Esophagus muscularis mucosa (tissue), 4 donors: Measurements from ENCODE around the gene THBS3. TPM values are rescaled to one million over a fixed set of nuclear protein-coding genes. Genes with fewer than 3 reads are reported as not detected.
"Not testable (repeated sequence)": the region's sequence is repeated elsewhere in the genome, so short reads cannot be mapped to it uniquely, and the experiment has no call there.

ENCODE experiments used
- DNase-seq: peaks from one replicate; pipeline ENCODE4 v3.0.0-alpha.2; 2017; ENCODE audit errors: extremely low spot score
- H3K27ac ChIP-seq, 4 donors: fragments of 200-600 bp; sonication (generic); replicated peaks in 1 of 4; 1 replicate in 3 of 4; 2 replicates in 1 of 4; pipeline ENCODE4 v1.5.1; 2016 to 2019; ENCODE audit warnings: mild to moderate bottlenecking in 1 of 4
- H3K27me3 ChIP-seq, 4 donors: fragments of 200-600 bp; sonication (generic); one replicate each; pipeline versions ENCODE4 v1.5.1 to v1.6.0; 2016 to 2019
- H3K36me3 ChIP-seq, 4 donors: fragments of 200-600 bp; sonication (generic); one replicate each; pipeline ENCODE4 v1.5.1; 2016 to 2019
- H3K4me1 ChIP-seq, 4 donors: fragments of 200-600 bp; sonication (generic); one replicate each; pipeline ENCODE4 v1.5.1; 2016 to 2019
- H3K4me3 ChIP-seq, 4 donors: fragments of 200-600 bp; sonication (generic); 1 replicate in 2 of 4; 2 replicates in 2 of 4; pipeline ENCODE4 v1.5.1; 2016 to 2019; ENCODE audit warnings: mild to moderate bottlenecking in 4 of 4, moderate library complexity in 1 of 4
- H3K9me3 ChIP-seq, 4 donors: fragments of 200-600 bp; sonication (generic); 1 replicate in 3 of 4; 2 replicates in 1 of 4; pipeline ENCODE4 v1.5.1; 2016 to 2019
- CTCF ChIP-seq, 3 experiments: fragments of 200-600 bp in 2 of 3; fragments of 450-650 bp in 1 of 3; sonication (generic) in 2 of 3; IDR thresholded peaks; one replicate each; pipeline ENCODE4 v1.5.1; 2017 to 2019; ENCODE audit warnings: antibody characterized with exemption in 3 of 3, mild to moderate bottlenecking in 2 of 3, moderate library complexity in 1 of 3
- EP300 ChIP-seq: sonication (generic); formaldehyde crosslinking; IDR thresholded peaks from one replicate; pipeline ENCODE4 v1.6.1; 2017; ENCODE audit warnings: antibody characterized with exemption
- POLR2A ChIP-seq: fragments of 450-650 bp; IDR thresholded peaks from one replicate; pipeline ENCODE4 v1.6.1; 2017; ENCODE audit warnings: antibody characterized with exemption, moderate library complexity, mild to moderate bottlenecking, low read depth
- POLR2AphosphoS5 ChIP-seq, 2 donors: sonication (generic); formaldehyde crosslinking; IDR thresholded peaks; one replicate each; pipeline ENCODE4 v1.6.1; 2017; ENCODE audit warnings: antibody characterized with exemption in 2 of 2
- WGBS: methylation state at CpG from one replicate; pipeline ENCODE4 v1.1.5; 2018; 5-methylcytosine and 5-hydroxymethylcytosine counted together
- intact Hi-C: fragments of 100-400 bp; cut with DNase I; formaldehyde crosslinking; loops from one replicate; pipeline ENCODE4 v1.15.1; 2023
- total RNA-seq, 4 donors: library from RNA; depleted of rRNA; stranded (reverse); fragments of >200 nt; gene quantifications; one replicate each; pipeline versions ENCODE4 v1.1.0 to v1.2.1, GENCODE V29; 2016

Gene THBS3
- total RNA-seq, 4 donors from 2014 or later = 16.2 to 37.4 (median 23.4) TPM

GRCh38 chr1:155227261-155228095 is 19.8 kb upstream of the THBS3 start:
- H3K9me3 ChIP-seq = no peaks in the 10 kb centered on the region
- intact Hi-C loops = loop anchor here (1.0 kb wide), 1 partner anchor 19 kb away; the partner anchor contains the start of gene MTX1
- peak; percentile 99 for DNase-seq
- no peaks in the 10 kb centered on the region for H3K27me3 ChIP-seq
- peak overlapping the region; percentile 82 to 92 (median 88) for H3K27ac ChIP-seq
- no peaks in the 10 kb centered on the region for H3K36me3 ChIP-seq
- peaks cover 17 to 51% (median 48%) of the 10 kb centered on the region in 4 donors for H3K4me1 ChIP-seq
- peak overlapping the region; percentile 53 to 72 (median 62) for H3K4me3 ChIP-seq
- WGBS = under 1% methylated on average over 40 of the region's 42 CpGs
- TF ChIP-seq CTCF (IDR thresholded peaks at IDR 0.05) (no peak), POLR2A (peak; percentile 51), POLR2AphosphoS5 (IDR thresholded peaks at IDR 0.05) (peak; percentile 91 to 93)

GRCh38 chr1:155226910-155227260 is 19.2 kb upstream of the THBS3 start:
- Histone ChIP-seq H3K4me1 (peaks cover 17 to 45% (median 42%) of the 10 kb centered on the region in 4 donors), H3K36me3 (no peaks in the 10 kb centered on the region), H3K27ac (peak overlapping the region; percentile 82 to 92 (median 88)), H3K9me3 (no peaks in the 10 kb centered on the region), H3K27me3 (no peaks in the 10 kb centered on the region), H3K4me3 (peak overlapping the region; percentile 53 to 72 (median 62))
- 0% methylated on average over 19 of the region's 19 CpGs for WGBS
- TF ChIP-seq CTCF (IDR thresholded peaks at IDR 0.05) (no peak), EP300 (no peak), POLR2AphosphoS5 (IDR thresholded peaks at IDR 0.05) (no peak), POLR2A (no peak)
- intact Hi-C loops = loop anchor here (1.0 kb wide), 1 partner anchor 19 kb away; the partner anchor contains the start of gene MTX1
- DNase-seq = no peak

GRCh38 chr1:155226188-155226909 is 18.7 kb upstream of the THBS3 start:
- peak; percentile 97 for DNase-seq
- Histone ChIP-seq H3K27me3 (no peaks in the 10 kb centered on the region), H3K27ac (peak overlapping the region; percentile 82 to 92 (median 88)), H3K4me3 (peak overlapping the region; percentile 53 to 72 (median 62)), H3K36me3 (no peaks in the 10 kb centered on the region), H3K4me1 (peaks cover 17 to 40% (median 37%) of the 10 kb centered on the region in 4 donors), H3K9me3 (no peaks in the 10 kb centered on the region)
- intact Hi-C loops = no loop called here
- TF ChIP-seq CTCF (IDR thresholded peaks at IDR 0.05) (peak; percentile 52 to 74 (median 59)), POLR2AphosphoS5 (IDR thresholded peaks at IDR 0.05) (peak in 1 of 2 donors; percentile 9), POLR2A (no peak), EP300 (no peak)
- WGBS = under 1% methylated on average over 7 of the region's 7 CpGs

- intact Hi-C loops, DNase-seq, H3K36me3 ChIP-seq, H3K9me3 ChIP-seq, H3K4me3 ChIP-seq, H3K27me3 ChIP-seq: not testable (repeated sequence)
- Histone ChIP-seq H3K4me1 (peaks cover 17 to 40% (median 35%) of the 10 kb centered on the region in 4 donors), H3K27ac (peak overlapping the region in 3 of 4 donors; percentile 82 to 92 (median 92))
- WGBS = 97% methylated on average over 8 of the region's 8 CpGs
Observed at GRCh38 chr1:155225404-155225759, 17.7 kb upstream of the THBS3 start.

GRCh38 chr1:155223047-155223446 is 15.3 kb upstream of the THBS3 start:
- WGBS = 82% methylated on average over 7 of the region's 7 CpGs
- H3K4me3 ChIP-seq = no peak overlapping the region
- peaks cover 20 to 47% (median 44%) of the 10 kb centered on the region in 4 donors for H3K4me1 ChIP-seq
- H3K36me3 ChIP-seq = no peaks in the 10 kb centered on the region
- no peak for DNase-seq
- TF ChIP-seq POLR2A = no peak
- no peak for TF ChIP-seq EP300
- TF ChIP-seq CTCF (IDR thresholded peaks at IDR 0.05) = no peak
- TF ChIP-seq POLR2AphosphoS5 (IDR thresholded peaks at IDR 0.05) = no peak
- H3K27ac ChIP-seq = no peak overlapping the region
- H3K27me3 ChIP-seq = no peaks in the 10 kb centered on the region
- no peaks in the 10 kb centered on the region for H3K9me3 ChIP-seq
- intact Hi-C loops = no loop called here

GRCh38 chr1:155220211-155220965 is 12.7 kb upstream of the THBS3 start:
- intact Hi-C loops, H3K27ac ChIP-seq, H3K27me3 ChIP-seq, DNase-seq, H3K4me3 ChIP-seq, H3K9me3 ChIP-seq, H3K36me3 ChIP-seq: not testable (repeated sequence)
- WGBS = 90% methylated on average over 10 of the region's 10 CpGs
- H3K4me1 ChIP-seq = peaks cover 5 to 27% (median 23%) of the 10 kb centered on the region in 4 donors
